Gastrocnemius medialis (tissue), 4 donors: ENCODE results near the gene DUSP16.

Source experiments
- CTCF ChIP-seq, 5 experiments: fragments of 450-650 bp in 3 of 5; fragments of 200-600 bp in 2 of 5; sonication (generic) in 2 of 5; IDR thresholded peaks in 4 of 5; conservative IDR thresholded peaks in 1 of 5; 1 replicate in 4 of 5; 2 replicates in 1 of 5; pipeline ENCODE4 v1.5.1; 2016 to 2019; ENCODE audit warnings: antibody characterized with exemption in 5 of 5, mild to moderate bottlenecking in 3 of 5, moderate library complexity in 3 of 5
- POLR2A ChIP-seq, 2 donors: fragments of 450-650 bp; IDR thresholded peaks; one replicate each; pipeline ENCODE4 v1.6.1; 2017; ENCODE audit warnings: antibody characterized with exemption in 2 of 2, mild to moderate bottlenecking in 2 of 2, moderate library complexity in 2 of 2

- no peak for TF ChIP-seq CTCF (IDR thresholded peaks at IDR 0.05 in 4 of 5, conservative IDR thresholded peaks at IDR 0.05 in 1 of 5)
- no peak for TF ChIP-seq POLR2A (IDR thresholded peaks at IDR 0.05)
Measured at GRCh38 chr12:12533238-12533829, 29.3 kb downstream of the DUSP16 start.
